GM18517 (cell line): ENCODE measurements around the gene LRRC27.

Source experiments
- ATAC-seq: cut with Tn5 transposase; IDR thresholded peaks from one replicate; pipeline ENCODE4 v1.9.1; 2021; ENCODE audit warnings: mild to moderate bottlenecking, moderate library complexity; ENCODE audit not compliant: unreplicated experiment

Gene LRRC27

GRCh38 chr10:132388891-132389432, 57.0 kb downstream of the LRRC27 start:
- no peak for ATAC-seq

GRCh38 chr10:132389433-132390169, 57.6 kb downstream of the LRRC27 start:
- no peak for ATAC-seq

- ATAC-seq = no peak
Observed at GRCh38 chr10:132390170-132390920, 58.4 kb downstream of the LRRC27 start.

DNA sequence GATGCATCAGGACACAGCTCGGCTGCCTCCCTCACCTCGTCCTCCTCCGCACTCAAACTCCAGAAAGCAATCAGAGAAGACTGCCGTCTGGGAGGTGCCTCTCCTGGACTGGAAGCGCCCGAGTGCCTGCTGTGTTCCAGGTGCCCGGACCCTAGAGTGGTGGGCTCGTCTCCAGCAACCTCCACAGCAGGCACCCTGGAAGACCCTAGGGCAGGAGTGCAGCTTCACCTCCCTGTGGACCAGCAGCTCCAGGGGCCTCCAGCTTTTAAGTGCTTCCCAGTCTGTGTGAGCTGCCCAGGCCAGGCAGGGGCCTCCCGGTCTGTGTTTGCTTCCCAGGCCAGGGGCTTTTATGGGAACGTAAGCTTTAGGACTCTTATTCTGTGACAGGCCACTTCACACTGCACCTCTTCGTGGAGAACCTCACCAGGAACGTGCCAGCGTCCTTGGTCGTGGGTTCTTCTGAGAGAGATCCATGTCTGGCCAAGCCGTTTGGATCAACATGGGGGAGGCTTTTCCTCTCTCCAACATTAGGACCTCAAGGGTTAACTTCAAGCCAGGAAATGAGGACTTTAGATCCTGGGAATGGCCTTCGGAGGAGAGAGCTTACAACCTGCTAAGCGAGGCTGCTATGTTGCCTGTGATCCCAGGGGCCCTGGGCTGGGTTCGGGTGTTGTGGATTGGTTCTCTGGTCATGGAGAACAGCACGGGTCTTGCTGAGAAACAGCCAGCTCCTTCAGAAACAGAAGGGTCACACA, 59.1 kb downstream of the LRRC27 start:
- no peak for ATAC-seq

DNA sequence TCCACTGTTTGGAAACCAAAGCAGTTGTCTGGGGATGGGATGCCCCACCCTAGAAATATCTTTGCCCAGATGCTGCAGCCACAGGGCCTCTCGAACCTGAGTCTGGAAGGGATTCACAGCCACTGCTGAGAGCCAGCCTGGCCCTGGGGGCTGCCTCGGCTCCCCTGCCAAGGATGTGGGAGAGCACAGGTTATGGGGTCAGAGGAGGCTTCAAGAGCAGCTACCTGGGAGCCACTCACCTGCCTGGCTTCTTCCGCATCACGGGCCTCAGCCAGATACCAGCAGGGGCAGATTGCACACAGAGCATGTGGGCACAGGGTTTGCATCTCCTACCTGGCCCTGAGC, 59.7 kb downstream of the LRRC27 start:
- no peak for ATAC-seq

- no peak for ATAC-seq
Observed at GRCh38 chr10:132392184-132392800, 60.3 kb downstream of the LRRC27 start.

DNA sequence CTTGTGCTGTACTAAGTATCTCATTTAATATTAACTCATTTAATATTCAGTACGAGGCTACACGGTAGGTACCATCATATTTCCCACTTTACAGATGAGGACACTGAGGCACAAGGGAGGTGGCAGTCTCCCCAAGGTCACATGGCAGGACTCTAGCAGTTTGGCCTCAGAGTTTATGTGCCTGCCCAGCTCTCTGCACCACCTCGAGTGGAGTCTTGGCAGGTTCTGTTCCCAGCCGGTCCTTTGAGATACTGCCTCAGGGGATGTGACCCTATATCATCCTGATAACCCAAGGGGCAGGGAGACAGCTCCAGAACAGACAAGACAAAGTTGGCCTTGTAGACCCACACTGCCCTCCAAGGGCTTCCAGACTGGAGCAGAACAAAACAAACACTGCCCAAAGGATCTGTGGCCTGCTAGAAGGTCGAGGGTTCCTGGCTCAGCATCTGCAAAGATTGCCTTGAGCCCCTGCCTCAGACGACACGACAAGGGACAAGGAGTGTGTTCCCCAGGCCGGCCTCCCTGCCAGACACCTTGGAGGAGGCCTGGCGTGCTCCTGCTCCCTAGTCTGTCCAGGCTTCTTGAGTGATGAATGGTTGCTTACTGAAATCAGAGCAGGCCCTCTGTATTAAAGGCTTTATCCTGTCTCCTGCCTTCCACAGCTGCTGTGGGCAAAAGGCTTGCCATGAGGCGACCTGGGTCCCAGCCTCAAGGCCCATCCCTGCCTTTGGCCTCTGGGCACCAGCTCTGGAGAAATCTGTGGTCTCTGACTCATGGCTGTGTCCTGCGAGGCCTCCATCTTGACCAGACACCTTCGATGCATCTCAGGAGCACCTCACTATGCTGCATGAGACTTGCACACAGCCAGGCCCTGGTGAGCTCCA, 61.1 kb downstream of the LRRC27 start:
- ATAC-seq = no peak

GRCh38 chr10:132393695-132394181, 61.7 kb downstream of the LRRC27 start:
- no peak for ATAC-seq

GRCh38 chr10:132394201-132394811, 62.3 kb downstream of the LRRC27 start:
- no peak for ATAC-seq

DNA sequence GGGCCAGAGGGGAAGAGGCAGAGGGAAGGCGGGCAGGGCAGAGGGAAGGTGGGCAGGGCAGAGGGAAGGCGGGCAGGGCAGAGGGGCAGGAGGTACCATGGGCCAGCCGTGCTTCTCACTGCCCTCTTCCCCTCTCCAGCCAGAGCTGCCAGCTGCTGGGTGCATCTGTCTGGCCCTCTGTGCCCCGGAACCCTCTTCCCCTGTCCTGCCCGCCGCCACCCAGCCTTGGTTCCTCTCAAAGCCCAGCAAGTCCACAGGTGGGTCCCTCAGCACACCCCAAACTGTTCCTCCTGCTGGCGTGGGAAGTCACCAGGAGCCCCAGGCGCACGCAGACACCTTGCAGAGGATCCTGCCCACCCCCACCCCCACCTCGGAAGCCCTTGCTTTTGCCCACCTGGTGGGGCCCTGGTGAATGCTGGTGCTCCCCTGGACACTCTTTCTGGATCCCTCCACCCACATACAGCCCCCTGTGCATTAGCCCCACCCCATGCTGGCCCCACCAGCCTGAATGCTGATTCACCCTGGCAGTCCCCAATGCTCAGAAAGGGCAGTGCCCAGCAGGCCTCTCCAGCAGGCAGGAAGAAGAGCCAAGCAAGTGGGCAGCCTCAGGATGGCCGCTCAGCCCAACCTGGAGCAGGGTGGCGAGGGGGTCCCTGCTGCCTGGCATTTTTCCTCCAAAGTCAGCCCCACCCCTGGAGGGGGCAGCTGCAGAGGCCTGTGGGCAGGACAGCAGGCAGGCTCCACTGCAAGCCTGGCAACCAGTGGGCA, 63.1 kb downstream of the LRRC27 start:
- ATAC-seq = no peak

- ATAC-seq = no peak
Observed at GRCh38 chr10:132395704-132396493, 63.9 kb downstream of the LRRC27 start.

DNA sequence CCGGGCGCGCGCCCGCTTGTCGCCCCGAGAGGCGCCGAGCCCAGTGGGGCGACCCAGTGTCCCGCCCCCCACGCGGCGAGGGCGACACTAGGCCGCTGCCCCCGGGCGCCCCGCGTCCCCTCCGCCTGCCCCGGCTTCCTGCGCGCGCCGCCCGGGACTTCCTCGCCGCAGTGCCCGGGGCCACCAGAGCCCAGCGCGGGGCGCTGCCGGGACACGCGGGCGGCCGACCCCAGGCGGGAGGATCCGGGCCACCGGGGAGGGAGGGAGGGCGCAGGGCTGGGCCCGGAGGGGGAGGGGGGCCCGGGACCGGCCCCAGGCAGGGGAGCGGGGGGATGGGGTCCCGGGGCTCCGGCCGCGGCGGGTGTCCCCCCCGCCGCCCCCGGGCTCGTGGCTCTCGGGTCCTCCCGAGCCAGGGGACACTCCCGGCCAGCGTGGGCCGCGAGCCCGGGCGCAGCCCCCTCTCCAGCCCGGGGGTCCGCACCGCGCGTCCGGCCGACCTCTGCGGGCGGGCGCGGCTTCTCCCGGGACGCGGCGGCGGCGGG, 64.6 kb downstream of the LRRC27 start:
- no peak for ATAC-seq

DNA sequence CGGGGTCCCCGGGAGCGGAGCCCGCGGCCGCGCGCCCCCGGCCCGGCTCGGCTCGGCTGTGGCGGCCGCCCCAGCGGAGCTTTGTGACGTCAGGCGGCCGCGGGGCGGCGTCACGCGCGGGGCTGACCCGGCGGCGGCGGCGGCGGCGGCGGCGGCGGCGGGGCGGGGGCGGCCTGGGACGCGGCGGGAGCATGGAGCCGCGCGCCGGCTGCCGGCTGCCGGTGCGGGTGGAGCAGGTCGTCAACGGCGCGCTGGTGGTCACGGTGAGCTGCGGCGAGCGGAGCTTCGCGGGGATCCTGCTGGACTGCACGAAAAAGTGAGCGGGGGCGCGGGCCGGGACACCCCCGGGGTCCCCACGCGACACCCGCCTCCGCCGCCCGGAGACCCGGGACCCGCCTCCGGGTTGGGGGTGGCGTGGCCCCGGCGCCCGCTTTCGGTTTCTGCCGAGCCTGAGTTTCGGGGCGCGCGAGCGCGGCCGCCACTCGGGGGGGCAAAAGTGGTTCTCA, 65.1 kb downstream of the LRRC27 start, which contains the start of gene PWWP2B:
TSS of gene PWWP2B (plus strand) at position 165 of the 506 bp plus-strand sequence. CDS start at position 192, 27 bp downstream.
- ATAC-seq = no peak

DNA sequence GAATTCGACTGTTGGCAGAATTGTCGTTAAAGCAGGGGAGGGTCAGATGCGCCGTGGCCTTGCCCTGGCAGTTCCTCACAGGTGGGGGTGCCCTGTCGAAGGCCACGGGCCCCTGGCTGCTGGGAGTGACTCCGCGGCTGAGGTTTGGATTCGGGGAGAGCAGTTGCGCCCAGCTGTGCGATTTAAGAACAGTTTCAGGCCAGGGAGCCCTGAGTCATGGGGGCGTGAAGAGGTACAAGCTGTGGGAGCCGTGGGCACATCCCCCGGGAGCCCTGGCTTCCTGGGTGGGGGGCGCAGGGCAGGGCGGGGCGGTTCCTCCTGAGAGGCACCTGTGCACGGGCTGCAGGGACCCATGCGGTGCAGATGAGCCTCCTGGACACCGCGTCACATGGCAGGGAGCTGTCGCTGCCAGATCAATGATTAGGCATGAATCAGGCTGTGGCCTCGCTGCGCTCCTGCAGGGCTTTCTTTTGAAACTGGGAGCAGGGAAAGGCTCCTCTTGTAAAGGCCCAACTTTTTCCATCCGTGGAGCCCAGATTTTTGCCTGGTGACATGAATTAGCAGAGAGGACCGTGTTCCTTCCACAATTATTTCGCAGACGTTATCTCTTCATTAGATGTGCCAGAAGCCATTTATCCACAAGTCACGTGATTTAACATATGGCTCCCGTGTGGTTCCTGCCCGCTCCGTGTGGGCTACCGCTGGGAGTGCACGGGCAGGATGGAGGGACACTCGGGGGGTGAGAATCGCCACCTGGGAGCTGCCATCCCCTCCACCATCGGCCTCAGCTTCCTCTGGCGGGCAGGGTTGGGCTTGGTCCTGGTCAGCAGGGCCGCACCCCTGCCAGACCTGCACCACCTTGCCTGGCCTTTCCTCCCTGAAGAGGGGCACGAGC, 65.9 kb downstream of the LRRC27 start:
- ATAC-seq = no peak

DNA sequence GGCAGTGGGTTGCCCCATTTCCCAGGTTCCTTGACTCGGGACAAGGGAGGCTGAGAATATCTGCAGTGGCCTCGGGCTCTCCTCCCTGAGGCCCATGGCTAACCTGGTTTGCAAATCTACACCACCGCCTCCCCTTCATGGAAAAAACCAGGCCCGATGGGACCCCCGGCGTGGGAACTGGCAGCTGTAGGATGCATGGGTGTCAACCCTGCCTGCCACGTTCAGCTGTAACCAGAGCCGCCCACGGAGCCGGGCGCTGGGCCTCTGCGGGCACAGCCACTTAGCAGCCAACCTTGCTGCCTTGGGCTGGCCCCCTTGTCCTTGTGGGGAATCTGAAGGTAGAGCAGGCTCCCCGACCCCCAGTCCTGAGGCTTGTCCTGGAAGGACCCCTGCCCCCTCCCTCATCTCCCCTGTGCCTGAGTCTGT, 66.6 kb downstream of the LRRC27 start:
- no peak for ATAC-seq
